Measurements from ENCODE around the gene RCC1. TPM values are rescaled to one million over a fixed set of nuclear protein-coding genes. Genes with fewer than 3 reads are reported as not detected.

The RCC1 gene
- total and polyA plus RNA-seq, 2 experiments from 2014 or later: 36.9 to 97.4 TPM

DNA sequence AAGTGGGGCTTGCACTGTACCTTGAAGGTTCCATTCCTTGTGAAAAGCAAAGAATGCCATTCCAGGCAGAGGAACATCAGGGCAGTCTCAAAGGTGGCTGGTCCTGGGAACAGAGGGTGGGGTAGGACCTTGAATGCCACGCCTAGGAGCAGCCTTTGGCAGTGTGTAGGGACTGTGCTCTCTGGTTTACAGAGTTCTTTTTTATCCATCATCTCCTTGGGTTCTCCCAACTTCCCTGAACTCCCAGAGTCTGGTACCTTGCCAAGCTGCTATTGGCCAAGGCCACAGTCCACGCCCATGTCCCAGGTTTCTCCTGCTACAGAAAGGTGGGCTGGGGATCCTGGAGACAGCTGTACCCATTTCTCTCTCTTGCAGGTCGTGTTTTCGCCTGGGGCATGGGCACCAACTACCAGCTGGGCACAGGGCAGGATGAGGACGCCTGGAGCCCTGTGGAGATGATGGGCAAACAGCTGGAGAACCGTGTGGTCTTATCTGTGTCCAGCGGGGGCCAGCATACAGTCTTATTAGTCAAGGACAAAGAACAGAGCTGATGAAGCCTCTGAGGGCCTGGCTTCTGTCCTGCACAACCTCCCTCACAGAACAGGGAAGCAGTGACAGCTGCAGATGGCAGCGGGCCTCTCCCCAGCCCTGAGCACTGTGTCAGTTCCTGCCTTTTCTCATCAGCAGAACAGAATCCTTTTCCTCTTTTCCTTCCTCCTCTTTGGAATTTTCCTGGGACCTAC lies 31.8 kb downstream of the RCC1 start:
- TF ChIP-seq STAT1 (IDR thresholded peaks at IDR 0.05; ENCODE audit: unreplicated experiment) (no peak), EZH2 (IDR thresholded peaks at IDR 0.05; ENCODE audit: low read depth, unreplicated experiment) (no peak), JUNB (IDR thresholded peaks at IDR 0.05; ENCODE audit: unreplicated experiment) (no peak)
- DNase-seq (ENCODE audit: low spot score) (no peak), ATAC-seq (no peak)
- Histone ChIP-seq H3K36me3 (ENCODE audit: insufficient read depth) (peaks cover 13% of the 10 kb centered on the region; the same call in 1 of the 2 replicates), H3K27ac (ENCODE audit: low read depth) (no peak overlapping the region), H3K79me2 (replicated peaks; ENCODE audit: insufficient read depth) (no peaks in the 10 kb centered on the region), H3K4me1 (ENCODE audit: insufficient read depth) (no peaks in the 10 kb centered on the region), H3K27me3 (ENCODE audit: insufficient read depth) (no peaks in the 10 kb centered on the region), H3F3A (replicated peaks; ENCODE audit: low read depth) (peaks cover 10% of the 10 kb centered on the region), H3K4me3 (no peak overlapping the region), H4K20me1 (replicated peaks; ENCODE audit: insufficient read depth) (peaks cover 2% of the 10 kb centered on the region; the same call in 1 of the 2 replicates), H3K4me2 (no peak overlapping the region), H2AFZ (no peak overlapping the region), H3K9me2 (ENCODE audit: insufficient read depth) (no peaks in the 10 kb centered on the region)
- H3K4me1 Mint-ChIP-seq: no peaks in the 10 kb centered on the region; the same call in 2 of the 3 replicates
- H3K4me3 Mint-ChIP-seq: no peak overlapping the region
- H3K27me3 Mint-ChIP-seq (ENCODE audit: insufficient read depth, low read depth, poor library complexity): peaks cover 5% of the 10 kb centered on the region
- H3K9me3 Mint-ChIP-seq: no peaks in the 10 kb centered on the region; the same call in 2 of the 3 replicates
- peaks cover 60% of the 10 kb centered on the region for H3K36me3 Mint-ChIP-seq (ENCODE audit: low read depth)
- no peak overlapping the region for H3K27ac Mint-ChIP-seq

DNA sequence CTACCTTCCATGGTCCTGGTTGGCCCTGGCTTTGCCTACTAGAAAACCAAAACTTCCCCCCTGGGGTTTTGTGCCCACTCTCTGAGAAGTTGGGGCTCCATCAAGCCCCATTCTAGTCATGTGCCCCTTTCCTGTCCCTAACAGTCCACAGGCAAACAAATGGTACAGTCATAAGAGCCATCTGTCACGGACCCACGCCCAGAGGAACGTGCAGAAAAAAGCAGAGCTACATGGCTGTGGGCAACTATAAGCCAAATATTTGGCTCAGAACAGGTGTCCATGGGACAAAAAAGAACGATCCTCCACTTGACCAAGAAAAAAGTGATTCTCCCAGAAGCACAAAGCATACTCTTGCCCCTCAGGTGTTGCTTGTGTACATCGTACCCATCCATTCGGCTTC lies 32.4 kb downstream of the RCC1 start:
- peaks cover 53% of the 10 kb centered on the region for H3K36me3 Mint-ChIP-seq (ENCODE audit: low read depth)
- no peak for TF ChIP-seq EZH2phosphoT487 (IDR thresholded peaks at IDR 0.05; ENCODE audit: unreplicated experiment)
- TF ChIP-seq, protein P1, sequence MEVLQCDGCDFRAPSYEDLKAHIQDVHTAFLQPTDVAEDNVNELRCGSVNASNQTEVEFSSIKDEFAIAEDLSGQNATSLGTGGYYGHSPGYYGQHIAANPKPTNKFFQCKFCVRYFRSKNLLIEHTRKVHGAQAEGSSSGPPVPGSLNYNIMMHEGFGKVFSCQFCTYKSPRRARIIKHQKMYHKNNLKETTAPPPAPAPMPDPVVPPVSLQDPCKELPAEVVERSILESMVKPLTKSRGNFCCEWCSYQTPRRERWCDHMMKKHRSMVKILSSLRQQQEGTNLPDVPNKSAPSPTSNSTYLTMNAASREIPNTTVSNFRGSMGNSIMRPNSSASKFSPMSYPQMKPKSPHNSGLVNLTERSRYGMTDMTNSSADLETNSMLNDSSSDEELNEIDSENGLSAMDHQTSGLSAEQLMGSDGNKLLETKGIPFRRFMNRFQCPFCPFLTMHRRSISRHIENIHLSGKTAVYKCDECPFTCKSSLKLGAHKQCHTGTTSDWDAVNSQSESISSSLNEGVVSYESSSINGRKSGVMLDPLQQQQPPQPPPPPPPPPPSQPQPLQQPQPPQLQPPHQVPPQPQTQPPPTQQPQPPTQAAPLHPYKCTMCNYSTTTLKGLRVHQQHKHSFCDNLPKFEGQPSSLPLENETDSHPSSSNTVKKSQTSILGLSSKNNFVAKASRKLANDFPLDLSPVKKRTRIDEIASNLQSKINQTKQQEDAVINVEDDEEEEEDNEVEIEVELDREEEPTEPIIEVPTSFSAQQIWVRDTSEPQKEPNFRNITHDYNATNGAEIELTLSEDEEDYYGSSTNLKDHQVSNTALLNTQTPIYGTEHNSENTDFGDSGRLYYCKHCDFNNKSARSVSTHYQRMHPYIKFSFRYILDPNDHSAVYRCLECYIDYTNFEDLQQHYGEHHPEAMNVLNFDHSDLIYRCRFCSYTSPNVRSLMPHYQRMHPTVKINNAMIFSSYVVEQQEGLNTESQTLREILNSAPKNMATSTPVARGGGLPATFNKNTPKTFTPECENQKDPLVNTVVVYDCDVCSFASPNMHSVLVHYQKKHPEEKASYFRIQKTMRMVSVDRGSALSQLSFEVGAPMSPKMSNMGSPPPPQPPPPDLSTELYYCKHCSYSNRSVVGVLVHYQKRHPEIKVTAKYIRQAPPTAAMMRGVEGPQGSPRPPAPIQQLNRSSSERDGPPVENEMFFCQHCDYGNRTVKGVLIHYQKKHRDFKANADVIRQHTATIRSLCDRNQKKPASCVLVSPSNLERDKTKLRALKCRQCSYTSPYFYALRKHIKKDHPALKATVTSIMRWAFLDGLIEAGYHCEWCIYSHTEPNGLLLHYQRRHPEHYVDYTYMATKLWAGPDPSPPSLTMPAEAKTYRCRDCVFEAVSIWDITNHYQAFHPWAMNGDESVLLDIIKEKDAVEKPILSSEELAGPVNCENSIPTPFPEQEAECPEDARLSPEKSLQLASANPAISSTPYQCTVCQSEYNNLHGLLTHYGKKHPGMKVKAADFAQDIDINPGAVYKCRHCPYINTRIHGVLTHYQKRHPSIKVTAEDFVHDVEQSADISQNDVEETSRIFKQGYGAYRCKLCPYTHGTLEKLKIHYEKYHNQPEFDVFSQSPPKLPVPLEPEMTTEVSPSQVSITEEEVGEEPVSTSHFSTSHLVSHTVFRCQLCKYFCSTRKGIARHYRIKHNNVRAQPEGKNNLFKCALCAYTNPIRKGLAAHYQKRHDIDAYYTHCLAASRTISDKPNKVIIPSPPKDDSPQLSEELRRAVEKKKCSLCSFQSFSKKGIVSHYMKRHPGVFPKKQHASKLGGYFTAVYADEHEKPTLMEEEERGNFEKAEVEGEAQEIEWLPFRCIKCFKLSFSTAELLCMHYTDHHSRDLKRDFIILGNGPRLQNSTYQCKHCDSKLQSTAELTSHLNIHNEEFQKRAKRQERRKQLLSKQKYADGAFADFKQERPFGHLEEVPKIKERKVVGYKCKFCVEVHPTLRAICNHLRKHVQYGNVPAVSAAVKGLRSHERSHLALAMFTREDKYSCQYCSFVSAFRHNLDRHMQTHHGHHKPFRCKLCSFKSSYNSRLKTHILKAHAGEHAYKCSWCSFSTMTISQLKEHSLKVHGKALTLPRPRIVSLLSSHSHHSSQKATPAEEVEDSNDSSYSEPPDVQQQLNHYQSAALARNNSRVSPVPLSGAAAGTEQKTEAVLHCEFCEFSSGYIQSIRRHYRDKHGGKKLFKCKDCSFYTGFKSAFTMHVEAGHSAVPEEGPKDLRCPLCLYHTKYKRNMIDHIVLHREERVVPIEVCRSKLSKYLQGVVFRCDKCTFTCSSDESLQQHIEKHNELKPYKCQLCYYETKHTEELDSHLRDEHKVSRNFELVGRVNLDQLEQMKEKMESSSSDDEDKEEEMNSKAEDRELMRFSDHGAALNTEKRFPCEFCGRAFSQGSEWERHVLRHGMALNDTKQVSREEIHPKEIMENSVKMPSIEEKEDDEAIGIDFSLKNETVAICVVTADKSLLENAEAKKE (CRISPR knock-in tag; IDR thresholded peaks at IDR 0.05): no peak
- no peak for TF ChIP-seq ZNF331 (CRISPR knock-in tag; IDR thresholded peaks at IDR 0.05; ENCODE audit: low read depth)
- TF ChIP-seq EZH2 (IDR thresholded peaks at IDR 0.05; ENCODE audit: low read depth, unreplicated experiment): no peak
- TF ChIP-seq, protein P2, sequence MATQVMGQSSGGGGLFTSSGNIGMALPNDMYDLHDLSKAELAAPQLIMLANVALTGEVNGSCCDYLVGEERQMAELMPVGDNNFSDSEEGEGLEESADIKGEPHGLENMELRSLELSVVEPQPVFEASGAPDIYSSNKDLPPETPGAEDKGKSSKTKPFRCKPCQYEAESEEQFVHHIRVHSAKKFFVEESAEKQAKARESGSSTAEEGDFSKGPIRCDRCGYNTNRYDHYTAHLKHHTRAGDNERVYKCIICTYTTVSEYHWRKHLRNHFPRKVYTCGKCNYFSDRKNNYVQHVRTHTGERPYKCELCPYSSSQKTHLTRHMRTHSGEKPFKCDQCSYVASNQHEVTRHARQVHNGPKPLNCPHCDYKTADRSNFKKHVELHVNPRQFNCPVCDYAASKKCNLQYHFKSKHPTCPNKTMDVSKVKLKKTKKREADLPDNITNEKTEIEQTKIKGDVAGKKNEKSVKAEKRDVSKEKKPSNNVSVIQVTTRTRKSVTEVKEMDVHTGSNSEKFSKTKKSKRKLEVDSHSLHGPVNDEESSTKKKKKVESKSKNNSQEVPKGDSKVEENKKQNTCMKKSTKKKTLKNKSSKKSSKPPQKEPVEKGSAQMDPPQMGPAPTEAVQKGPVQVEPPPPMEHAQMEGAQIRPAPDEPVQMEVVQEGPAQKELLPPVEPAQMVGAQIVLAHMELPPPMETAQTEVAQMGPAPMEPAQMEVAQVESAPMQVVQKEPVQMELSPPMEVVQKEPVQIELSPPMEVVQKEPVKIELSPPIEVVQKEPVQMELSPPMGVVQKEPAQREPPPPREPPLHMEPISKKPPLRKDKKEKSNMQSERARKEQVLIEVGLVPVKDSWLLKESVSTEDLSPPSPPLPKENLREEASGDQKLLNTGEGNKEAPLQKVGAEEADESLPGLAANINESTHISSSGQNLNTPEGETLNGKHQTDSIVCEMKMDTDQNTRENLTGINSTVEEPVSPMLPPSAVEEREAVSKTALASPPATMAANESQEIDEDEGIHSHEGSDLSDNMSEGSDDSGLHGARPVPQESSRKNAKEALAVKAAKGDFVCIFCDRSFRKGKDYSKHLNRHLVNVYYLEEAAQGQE (IDR thresholded peaks at IDR 0.05; ENCODE audit: unreplicated experiment): no peak
- no peak for TF ChIP-seq POLR2AphosphoS5 (IDR thresholded peaks at IDR 0.05; ENCODE audit: low read depth)
- TF ChIP-seq NANOG (IDR thresholded peaks at IDR 0.05; ENCODE audit: borderline replicate concordance): no peak
- TF ChIP-seq, protein P3, sequence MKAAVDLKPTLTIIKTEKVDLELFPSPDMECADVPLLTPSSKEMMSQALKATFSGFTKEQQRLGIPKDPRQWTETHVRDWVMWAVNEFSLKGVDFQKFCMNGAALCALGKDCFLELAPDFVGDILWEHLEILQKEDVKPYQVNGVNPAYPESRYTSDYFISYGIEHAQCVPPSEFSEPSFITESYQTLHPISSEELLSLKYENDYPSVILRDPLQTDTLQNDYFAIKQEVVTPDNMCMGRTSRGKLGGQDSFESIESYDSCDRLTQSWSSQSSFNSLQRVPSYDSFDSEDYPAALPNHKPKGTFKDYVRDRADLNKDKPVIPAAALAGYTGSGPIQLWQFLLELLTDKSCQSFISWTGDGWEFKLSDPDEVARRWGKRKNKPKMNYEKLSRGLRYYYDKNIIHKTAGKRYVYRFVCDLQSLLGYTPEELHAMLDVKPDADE (IDR thresholded peaks at IDR 0.05): no peak

More for the DNA sequence above, 32.4 kb downstream of the RCC1 start:
- no peaks in the 10 kb centered on the region for H3K4me1 ChIP-seq (ENCODE audit: insufficient read depth)
- Mint-ChIP-seq H3K4me3 (no peak overlapping the region), H3K27ac (no peak overlapping the region), H3K27me3 (ENCODE audit: insufficient read depth, low read depth, poor library complexity) (peaks cover 5% of the 10 kb centered on the region), H3K9me3 (no peaks in the 10 kb centered on the region; the same call in 2 of the 3 replicates), H3K4me1 (no peaks in the 10 kb centered on the region; the same call in 2 of the 3 replicates)
- no peak overlapping the region for H2AFZ ChIP-seq
- no peak overlapping the region for H3K4me2 ChIP-seq
- peaks cover 2% of the 10 kb centered on the region; the same call in 1 of the 2 replicates for H4K20me1 ChIP-seq (replicated peaks; ENCODE audit: insufficient read depth)
- H3K27me3 ChIP-seq (ENCODE audit: insufficient read depth): no peaks in the 10 kb centered on the region
- no peaks in the 10 kb centered on the region for H3K9me2 ChIP-seq (ENCODE audit: insufficient read depth)
- peaks cover 13% of the 10 kb centered on the region; the same call in 1 of the 2 replicates for H3K36me3 ChIP-seq (ENCODE audit: insufficient read depth)
- H3K4me3 ChIP-seq: no peak overlapping the region
- peak overlapping the region; percentile 4; the same call in 1 of the 2 replicates for H3K27ac ChIP-seq (ENCODE audit: low read depth)
- peaks cover 10% of the 10 kb centered on the region for H3F3A ChIP-seq (replicated peaks; ENCODE audit: low read depth)
- no peaks in the 10 kb centered on the region for H3K79me2 ChIP-seq (replicated peaks; ENCODE audit: insufficient read depth)
- DNase-seq (ENCODE audit: low spot score) (no peak), ATAC-seq (no peak)

Measured in GM23338 (cell line).